KMS-11 (cell line): Measurements from ENCODE around the gene MTMR1.

Experiments used
- H2AFZ ChIP-seq: fragments of 200-600 bp; sonication (generic); 2 replicates; pipeline ENCODE4 v1.6.1; 2016; ENCODE audit warnings: antibody characterized with exemption, mixed run types, low read depth
- H3K27ac ChIP-seq: fragments of 200-600 bp; sonication (generic); 2 replicates; pipeline ENCODE4 v1.6.1; 2016; ENCODE audit warnings: mild to moderate bottlenecking, mixed run types
- H3K27me3 ChIP-seq: fragments of 200-600 bp; sonication (generic); 2 replicates; pipeline ENCODE4 v1.6.1; 2017; ENCODE audit warnings: mild to moderate bottlenecking, low read depth, mixed run types, moderate library complexity; ENCODE audit not compliant: insufficient read depth
- H3K36me3 ChIP-seq: fragments of 200-600 bp; sonication (generic); 2 replicates; pipeline ENCODE4 v1.6.1; 2017; ENCODE audit warnings: mild to moderate bottlenecking, mixed run types; ENCODE audit not compliant: insufficient read depth
- H3K4me1 ChIP-seq: fragments of 200-600 bp; sonication (generic); 2 replicates; pipeline ENCODE4 v1.6.1; 2016; ENCODE audit warnings: mild to moderate bottlenecking, low read depth, mixed run types; ENCODE audit not compliant: poor library complexity, severe bottlenecking
- H3K4me2 ChIP-seq: fragments of 200-600 bp; sonication (generic); 2 replicates; pipeline ENCODE4 v1.7.0; 2016; ENCODE audit warnings: mild to moderate bottlenecking, mixed run types
- H3K4me3 ChIP-seq: fragments of 200-600 bp; sonication (generic); IDR thresholded peaks from 2 replicates; pipeline ENCODE4 v1.6.1; 2017; ENCODE audit warnings: low read depth, low read length, mixed read lengths; ENCODE audit not compliant: insufficient read depth
- H3K79me2 ChIP-seq: fragments of 200-600 bp; sonication (generic); 2 replicates; pipeline ENCODE4 v1.6.1; 2016; ENCODE audit warnings: low read depth, mixed run types; ENCODE audit not compliant: insufficient read depth
- H3K9ac ChIP-seq: fragments of 200-600 bp; sonication (generic); 2 replicates; pipeline ENCODE4 v1.6.1; 2016; ENCODE audit warnings: mild to moderate bottlenecking, mixed run types
- H4K20me1 ChIP-seq: fragments of 200-600 bp; sonication (generic); 2 replicates; pipeline ENCODE4 v1.6.1; 2016; ENCODE audit warnings: mild to moderate bottlenecking, mixed run types; ENCODE audit not compliant: insufficient read depth
- CTCF ChIP-seq: fragments of 200-600 bp; sonication (generic); conservative IDR thresholded peaks from 2 replicates; pipeline ENCODE4 v1.6.1; 2017; ENCODE audit warnings: low read depth, mild to moderate bottlenecking, antibody characterized with exemption, low read length, moderate library complexity, mixed read lengths

The MTMR1 gene

DNA sequence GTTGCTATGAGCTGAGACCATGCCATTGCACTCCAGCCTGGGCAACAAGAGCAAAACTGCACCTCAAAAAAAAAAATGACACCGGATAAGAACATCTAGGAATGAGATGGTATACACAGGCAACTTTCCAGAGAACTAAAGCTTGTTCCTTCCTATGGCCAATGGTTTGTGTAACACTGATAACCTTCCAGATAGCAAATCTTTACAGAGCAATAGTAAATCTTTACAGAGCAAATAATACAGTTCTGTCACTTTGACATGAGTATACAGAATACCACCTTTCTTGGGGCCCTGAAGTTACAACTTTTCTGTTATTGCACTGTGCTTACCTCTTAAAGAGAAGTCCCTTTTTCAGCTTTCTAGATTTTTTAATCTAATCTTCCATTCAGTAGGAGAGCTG, 113.6 kb downstream of the MTMR1 start:
- no peak overlapping the region for H3K9ac ChIP-seq
- no peak overlapping the region for H3K4me3 ChIP-seq
- no peaks in the 10 kb centered on the region for H3K36me3 ChIP-seq
- H3K79me2 ChIP-seq = no peaks in the 10 kb centered on the region
- no peaks in the 10 kb centered on the region for H4K20me1 ChIP-seq
- H3K27me3 ChIP-seq = no peaks in the 10 kb centered on the region
- no peak overlapping the region for H3K27ac ChIP-seq
- no peak for TF ChIP-seq CTCF
- H2AFZ ChIP-seq = no peak overlapping the region
- H3K4me1 ChIP-seq = no peaks in the 10 kb centered on the region
- H3K4me2 ChIP-seq = no peak overlapping the region

- no peaks in the 10 kb centered on the region for H3K27me3 ChIP-seq
- H3K36me3 ChIP-seq = no peaks in the 10 kb centered on the region
- H3K4me1 ChIP-seq = no peaks in the 10 kb centered on the region
- no peaks in the 10 kb centered on the region for H3K79me2 ChIP-seq
- no peak overlapping the region for H3K4me3 ChIP-seq
- H2AFZ ChIP-seq = no peak overlapping the region
- H4K20me1 ChIP-seq = no peaks in the 10 kb centered on the region
- TF ChIP-seq CTCF = no peak
- H3K9ac ChIP-seq = no peak overlapping the region
- H3K4me2 ChIP-seq = no peak overlapping the region
- H3K27ac ChIP-seq = no peak overlapping the region
These were observed 120.7 kb downstream of the MTMR1 start for GRCh38 chrX:150813922-150814321.
